ENCODE data around the gene NFATC2. TPM values are rescaled to one million over a fixed set of nuclear protein-coding genes. Genes with fewer than 3 reads are reported as not detected.

The NFATC2 gene
- polyA plus RNA-seq, 1 of the 3 experiments (the other 2 are of a cell fraction) = 0.36 TPM

DNA sequence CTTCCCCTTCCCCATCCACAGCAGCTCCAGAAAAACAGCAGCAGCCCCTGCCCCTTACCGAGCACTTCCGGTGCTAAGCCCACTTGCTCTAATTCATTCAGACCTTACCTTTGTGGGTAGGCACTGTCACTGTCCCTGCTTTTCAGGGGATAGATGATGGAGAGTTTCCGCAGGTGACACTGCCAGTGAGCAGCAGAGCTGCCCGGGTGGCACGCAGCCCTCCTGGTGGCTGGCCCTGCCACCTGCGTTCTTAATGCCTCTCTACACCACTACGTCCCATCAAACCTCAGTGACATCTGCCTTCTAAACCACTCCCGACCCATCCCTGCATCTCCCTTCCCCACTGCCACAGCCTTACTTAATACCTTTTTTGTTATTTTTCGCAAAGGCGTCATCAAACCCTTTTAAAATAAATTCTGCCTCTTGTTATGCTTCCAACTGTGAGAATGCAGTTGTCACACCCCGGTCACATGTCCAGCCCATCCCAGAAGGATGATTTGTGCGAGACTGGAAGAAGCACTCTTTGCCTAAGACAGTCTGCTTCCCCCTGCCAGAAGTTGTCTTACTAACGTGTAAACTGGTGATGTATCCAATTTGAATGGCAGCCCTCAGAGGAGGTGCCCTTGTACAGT lies 89.7 kb downstream of the NFATC2 start:
- H3K9me3 ChIP-seq = no peaks in the 10 kb centered on the region
- H3F3A ChIP-seq (replicated peaks; ENCODE audit: insufficient read depth) = peaks cover 15% of the 10 kb centered on the region
- TF ChIP-seq RCOR1 (IDR thresholded peaks at IDR 0.05; ENCODE audit: low read length) = no peak
- no peak for TF ChIP-seq MEF2A (IDR thresholded peaks at IDR 0.05; ENCODE audit: borderline replicate concordance, low read depth)
- TF ChIP-seq FOXJ3 (CRISPR knock-in tag; IDR thresholded peaks at IDR 0.05) = no peak
- no peak for TF ChIP-seq FOSL2 (IDR thresholded peaks at IDR 0.05; ENCODE audit: borderline replicate concordance, low read depth)
- TF ChIP-seq, protein P1, sequence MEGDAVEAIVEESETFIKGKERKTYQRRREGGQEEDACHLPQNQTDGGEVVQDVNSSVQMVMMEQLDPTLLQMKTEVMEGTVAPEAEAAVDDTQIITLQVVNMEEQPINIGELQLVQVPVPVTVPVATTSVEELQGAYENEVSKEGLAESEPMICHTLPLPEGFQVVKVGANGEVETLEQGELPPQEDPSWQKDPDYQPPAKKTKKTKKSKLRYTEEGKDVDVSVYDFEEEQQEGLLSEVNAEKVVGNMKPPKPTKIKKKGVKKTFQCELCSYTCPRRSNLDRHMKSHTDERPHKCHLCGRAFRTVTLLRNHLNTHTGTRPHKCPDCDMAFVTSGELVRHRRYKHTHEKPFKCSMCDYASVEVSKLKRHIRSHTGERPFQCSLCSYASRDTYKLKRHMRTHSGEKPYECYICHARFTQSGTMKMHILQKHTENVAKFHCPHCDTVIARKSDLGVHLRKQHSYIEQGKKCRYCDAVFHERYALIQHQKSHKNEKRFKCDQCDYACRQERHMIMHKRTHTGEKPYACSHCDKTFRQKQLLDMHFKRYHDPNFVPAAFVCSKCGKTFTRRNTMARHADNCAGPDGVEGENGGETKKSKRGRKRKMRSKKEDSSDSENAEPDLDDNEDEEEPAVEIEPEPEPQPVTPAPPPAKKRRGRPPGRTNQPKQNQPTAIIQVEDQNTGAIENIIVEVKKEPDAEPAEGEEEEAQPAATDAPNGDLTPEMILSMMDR (IDR thresholded peaks at IDR 0.05) = no peak
- TF ChIP-seq, protein P2, sequence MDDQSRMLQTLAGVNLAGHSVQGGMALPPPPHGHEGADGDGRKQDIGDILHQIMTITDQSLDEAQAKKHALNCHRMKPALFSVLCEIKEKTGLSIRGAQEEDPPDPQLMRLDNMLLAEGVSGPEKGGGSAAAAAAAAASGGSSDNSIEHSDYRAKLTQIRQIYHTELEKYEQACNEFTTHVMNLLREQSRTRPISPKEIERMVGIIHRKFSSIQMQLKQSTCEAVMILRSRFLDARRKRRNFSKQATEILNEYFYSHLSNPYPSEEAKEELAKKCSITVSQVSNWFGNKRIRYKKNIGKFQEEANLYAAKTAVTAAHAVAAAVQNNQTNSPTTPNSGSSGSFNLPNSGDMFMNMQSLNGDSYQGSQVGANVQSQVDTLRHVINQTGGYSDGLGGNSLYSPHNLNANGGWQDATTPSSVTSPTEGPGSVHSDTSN (IDR thresholded peaks at IDR 0.05) = no peak
- TF ChIP-seq SMC3 (IDR thresholded peaks at IDR 0.05; ENCODE audit: low read depth, low read length) = no peak
- TF ChIP-seq, protein P3, sequence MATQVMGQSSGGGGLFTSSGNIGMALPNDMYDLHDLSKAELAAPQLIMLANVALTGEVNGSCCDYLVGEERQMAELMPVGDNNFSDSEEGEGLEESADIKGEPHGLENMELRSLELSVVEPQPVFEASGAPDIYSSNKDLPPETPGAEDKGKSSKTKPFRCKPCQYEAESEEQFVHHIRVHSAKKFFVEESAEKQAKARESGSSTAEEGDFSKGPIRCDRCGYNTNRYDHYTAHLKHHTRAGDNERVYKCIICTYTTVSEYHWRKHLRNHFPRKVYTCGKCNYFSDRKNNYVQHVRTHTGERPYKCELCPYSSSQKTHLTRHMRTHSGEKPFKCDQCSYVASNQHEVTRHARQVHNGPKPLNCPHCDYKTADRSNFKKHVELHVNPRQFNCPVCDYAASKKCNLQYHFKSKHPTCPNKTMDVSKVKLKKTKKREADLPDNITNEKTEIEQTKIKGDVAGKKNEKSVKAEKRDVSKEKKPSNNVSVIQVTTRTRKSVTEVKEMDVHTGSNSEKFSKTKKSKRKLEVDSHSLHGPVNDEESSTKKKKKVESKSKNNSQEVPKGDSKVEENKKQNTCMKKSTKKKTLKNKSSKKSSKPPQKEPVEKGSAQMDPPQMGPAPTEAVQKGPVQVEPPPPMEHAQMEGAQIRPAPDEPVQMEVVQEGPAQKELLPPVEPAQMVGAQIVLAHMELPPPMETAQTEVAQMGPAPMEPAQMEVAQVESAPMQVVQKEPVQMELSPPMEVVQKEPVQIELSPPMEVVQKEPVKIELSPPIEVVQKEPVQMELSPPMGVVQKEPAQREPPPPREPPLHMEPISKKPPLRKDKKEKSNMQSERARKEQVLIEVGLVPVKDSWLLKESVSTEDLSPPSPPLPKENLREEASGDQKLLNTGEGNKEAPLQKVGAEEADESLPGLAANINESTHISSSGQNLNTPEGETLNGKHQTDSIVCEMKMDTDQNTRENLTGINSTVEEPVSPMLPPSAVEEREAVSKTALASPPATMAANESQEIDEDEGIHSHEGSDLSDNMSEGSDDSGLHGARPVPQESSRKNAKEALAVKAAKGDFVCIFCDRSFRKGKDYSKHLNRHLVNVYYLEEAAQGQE (IDR thresholded peaks at IDR 0.05; ENCODE audit: low read depth, low read length) = no peak
- TF ChIP-seq GABPA (IDR thresholded peaks at IDR 0.05; ENCODE audit: low read depth) = no peak
- TF ChIP-seq TEAD4 (IDR thresholded peaks at IDR 0.05; ENCODE audit: borderline replicate concordance, insufficient read depth) = no peak
- TF ChIP-seq, protein P4, sequence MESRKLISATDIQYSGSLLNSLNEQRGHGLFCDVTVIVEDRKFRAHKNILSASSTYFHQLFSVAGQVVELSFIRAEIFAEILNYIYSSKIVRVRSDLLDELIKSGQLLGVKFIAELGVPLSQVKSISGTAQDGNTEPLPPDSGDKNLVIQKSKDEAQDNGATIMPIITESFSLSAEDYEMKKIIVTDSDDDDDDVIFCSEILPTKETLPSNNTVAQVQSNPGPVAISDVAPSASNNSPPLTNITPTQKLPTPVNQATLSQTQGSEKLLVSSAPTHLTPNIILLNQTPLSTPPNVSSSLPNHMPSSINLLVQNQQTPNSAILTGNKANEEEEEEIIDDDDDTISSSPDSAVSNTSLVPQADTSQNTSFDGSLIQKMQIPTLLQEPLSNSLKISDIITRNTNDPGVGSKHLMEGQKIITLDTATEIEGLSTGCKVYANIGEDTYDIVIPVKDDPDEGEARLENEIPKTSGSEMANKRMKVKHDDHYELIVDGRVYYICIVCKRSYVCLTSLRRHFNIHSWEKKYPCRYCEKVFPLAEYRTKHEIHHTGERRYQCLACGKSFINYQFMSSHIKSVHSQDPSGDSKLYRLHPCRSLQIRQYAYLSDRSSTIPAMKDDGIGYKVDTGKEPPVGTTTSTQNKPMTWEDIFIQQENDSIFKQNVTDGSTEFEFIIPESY (IDR thresholded peaks at IDR 0.05; ENCODE audit: borderline replicate concordance, low read depth) = no peak
- H4K20me1 ChIP-seq (ENCODE audit: insufficient read depth) = no peaks in the 10 kb centered on the region
- ChIA-PET POLR2A (no interaction called here), CTCF (interaction anchor here (1.9 kb wide), 1 partner anchor 142 kb away, joined by 5 read pairs; no protein-coding TSS in a partner anchor)
- peaks cover 16 to 24% of the 10 kb centered on the region in 2 experiments; a peak in 3 of 4 replicates for H3K4me1 ChIP-seq (ENCODE audit: control insufficient read depth in 1 of 2, insufficient read depth in 2 of 2, low read depth in 1 of 2, low read length in 1 of 2)
- no peak overlapping the region for H3K27ac ChIP-seq (ENCODE audit: low read depth in 2 of 2, low read length in 1 of 2)
- no peaks in the 10 kb centered on the region for H3K9me2 ChIP-seq
- H3K4me3 ChIP-seq (ENCODE audit: low read depth in 2 of 2, low read length in 1 of 2) = no peak overlapping the region
- no peak overlapping the region for H3K9ac ChIP-seq
- no peaks in the 10 kb centered on the region for H3K27me3 ChIP-seq (ENCODE audit: insufficient read depth)
- no peaks in the 10 kb centered on the region for H3K36me3 ChIP-seq (replicated peaks in 1 of 2; ENCODE audit: control insufficient read depth in 1 of 2, insufficient read depth in 2 of 2, low read length in 1 of 2)
- H3K79me2 ChIP-seq (ENCODE audit: insufficient read depth) = no peaks in the 10 kb centered on the region
- 96% methylated on average over 10 of the region's 13 CpGs for WGBS (ENCODE audit: low lambda C conversion rate)
- no peak for DNase-seq
- H2AFZ ChIP-seq (ENCODE audit: low read depth) = no peak overlapping the region
- H3K4me2 ChIP-seq = no peak overlapping the region
